Parietal lobe (tissue), 1 donor: Measurements from ENCODE around the gene ARID3B. TPM values are rescaled to one million over a fixed set of nuclear protein-coding genes. Genes with fewer than 3 reads are reported as not detected.

Source experiments
- total RNA-seq: library from RNA; depleted of rRNA; stranded (reverse); fragments of >200 nt; gene quantifications from one replicate; pipeline ENCODE4 v1.2.3, GENCODE V29; 2014

The ARID3B gene, protein sequence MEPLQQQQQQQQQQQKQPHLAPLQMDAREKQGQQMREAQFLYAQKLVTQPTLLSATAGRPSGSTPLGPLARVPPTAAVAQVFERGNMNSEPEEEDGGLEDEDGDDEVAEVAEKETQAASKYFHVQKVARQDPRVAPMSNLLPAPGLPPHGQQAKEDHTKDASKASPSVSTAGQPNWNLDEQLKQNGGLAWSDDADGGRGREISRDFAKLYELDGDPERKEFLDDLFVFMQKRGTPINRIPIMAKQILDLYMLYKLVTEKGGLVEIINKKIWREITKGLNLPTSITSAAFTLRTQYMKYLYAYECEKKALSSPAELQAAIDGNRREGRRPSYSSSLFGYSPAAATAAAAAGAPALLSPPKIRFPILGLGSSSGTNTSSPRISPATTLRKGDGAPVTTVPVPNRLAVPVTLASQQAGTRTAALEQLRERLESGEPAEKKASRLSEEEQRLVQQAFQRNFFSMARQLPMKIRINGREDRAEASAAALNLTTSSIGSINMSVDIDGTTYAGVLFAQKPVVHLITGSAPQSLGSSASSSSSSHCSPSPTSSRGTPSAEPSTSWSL
- 18.2 TPM for total RNA-seq

DNA sequence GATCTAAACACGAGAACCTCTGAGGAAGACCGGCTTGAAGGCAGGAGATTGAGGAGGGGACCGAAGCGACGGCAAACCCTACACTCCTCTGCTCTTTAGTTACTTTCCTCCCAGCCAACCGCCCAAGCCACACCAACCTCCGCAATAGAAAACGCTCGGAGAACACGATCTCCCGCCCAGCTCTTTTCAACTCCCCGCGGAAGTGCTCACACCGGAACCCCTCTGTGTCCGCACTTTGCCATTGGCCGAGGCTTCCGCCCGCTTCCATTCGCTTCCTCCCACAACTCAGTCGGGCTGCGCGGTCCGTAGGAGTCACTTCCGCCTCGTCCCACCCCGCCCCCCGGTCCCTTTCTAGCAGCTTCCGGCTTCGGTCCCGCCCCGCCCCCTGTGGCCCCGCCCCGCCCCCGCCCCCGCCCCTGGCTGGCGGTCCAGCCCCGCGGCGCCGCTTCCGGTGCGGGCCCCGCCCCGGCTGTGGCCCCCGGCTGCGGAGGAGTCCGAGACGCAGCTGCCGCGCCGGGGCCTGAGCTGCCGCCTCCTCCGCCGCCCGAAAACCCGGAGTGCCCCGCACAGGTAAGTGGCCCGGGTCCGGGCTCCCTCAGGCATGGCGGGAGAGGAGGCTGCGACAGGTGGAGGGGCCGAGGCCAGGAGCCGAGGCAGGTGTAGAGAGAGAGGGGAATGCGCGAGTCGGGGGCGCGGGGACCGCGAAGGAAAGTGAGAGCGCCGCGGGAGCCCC is at the start of gene ARID3B:
ARID3B (plus strand) TSS at position 460 of the 733 bp plus-strand sequence. CDS start 2,717 bp downstream, outside the sequence.

GRCh38 chr15:74615508-74616365 is 74.7 kb downstream of the ARID3B start, which contains the start of gene CLK3:
Gene CLK3 (plus strand): TSS chr15:74615836. CDS start chr15:74619197, 3,361 bp downstream.

Other genes starting within 250 kb of the ARID3B start
- gene CYP11A1, start 173.6 kb upstream of the ARID3B start, total RNA-seq, result not detected
- gene SEMA7A, start 107.3 kb upstream of the ARID3B start, total RNA-seq, result 59.2 TPM
- 30.4 TPM for gene UBL7, start 80.1 kb upstream of the ARID3B start, total RNA-seq
- gene CLK3, start 74.6 kb downstream of the ARID3B start, total RNA-seq, result 59.2 TPM
- gene EDC3, start 154.8 kb downstream of the ARID3B start, total RNA-seq, result 39.8 TPM
- gene CYP1A1, start 184.3 kb downstream of the ARID3B start, total RNA-seq, result 0.31 TPM
- not detected for gene CYP1A2, start 207.6 kb downstream of the ARID3B start, total RNA-seq
- 48.2 TPM for gene CSK, start 240.9 kb downstream of the ARID3B start, total RNA-seq